ENCODE measurements around the gene SRD5A2.

DNA sequence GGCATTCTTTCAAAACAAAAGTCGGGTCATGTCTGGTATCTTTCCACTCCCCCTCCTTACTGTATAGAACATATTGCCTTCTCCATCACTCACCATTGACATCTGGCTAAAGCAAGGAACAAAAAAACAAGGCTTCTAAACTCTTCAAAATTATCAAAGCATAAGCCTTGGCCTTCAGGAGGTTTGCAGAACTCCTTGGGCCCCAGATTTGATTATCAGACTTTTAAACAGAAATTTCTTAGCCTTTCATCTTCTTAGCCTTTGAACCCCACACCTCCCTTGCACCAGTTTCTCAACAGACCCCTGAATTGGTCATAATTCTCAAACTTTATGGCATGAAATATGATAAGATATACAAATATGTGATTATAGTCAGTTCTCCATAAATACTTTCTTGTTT lies 106.4 kb downstream of the SRD5A2 start:
- TF ChIP-seq, protein P1, sequence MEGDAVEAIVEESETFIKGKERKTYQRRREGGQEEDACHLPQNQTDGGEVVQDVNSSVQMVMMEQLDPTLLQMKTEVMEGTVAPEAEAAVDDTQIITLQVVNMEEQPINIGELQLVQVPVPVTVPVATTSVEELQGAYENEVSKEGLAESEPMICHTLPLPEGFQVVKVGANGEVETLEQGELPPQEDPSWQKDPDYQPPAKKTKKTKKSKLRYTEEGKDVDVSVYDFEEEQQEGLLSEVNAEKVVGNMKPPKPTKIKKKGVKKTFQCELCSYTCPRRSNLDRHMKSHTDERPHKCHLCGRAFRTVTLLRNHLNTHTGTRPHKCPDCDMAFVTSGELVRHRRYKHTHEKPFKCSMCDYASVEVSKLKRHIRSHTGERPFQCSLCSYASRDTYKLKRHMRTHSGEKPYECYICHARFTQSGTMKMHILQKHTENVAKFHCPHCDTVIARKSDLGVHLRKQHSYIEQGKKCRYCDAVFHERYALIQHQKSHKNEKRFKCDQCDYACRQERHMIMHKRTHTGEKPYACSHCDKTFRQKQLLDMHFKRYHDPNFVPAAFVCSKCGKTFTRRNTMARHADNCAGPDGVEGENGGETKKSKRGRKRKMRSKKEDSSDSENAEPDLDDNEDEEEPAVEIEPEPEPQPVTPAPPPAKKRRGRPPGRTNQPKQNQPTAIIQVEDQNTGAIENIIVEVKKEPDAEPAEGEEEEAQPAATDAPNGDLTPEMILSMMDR (IDR thresholded peaks at IDR 0.05 in 2 of 3, conservative IDR thresholded peaks at IDR 0.05 in 1 of 3; ENCODE audit: borderline replicate concordance in 1 of 3, insufficient read depth in 1 of 3, low read depth in 2 of 3, low read length in 2 of 3), result no peak
- TF ChIP-seq EZH2phosphoT487 (IDR thresholded peaks at IDR 0.05; ENCODE audit: borderline replicate concordance) (no peak), POLR2A (IDR thresholded peaks at IDR 0.05; ENCODE audit: borderline replicate concordance, extremely low read depth, insufficient read depth, insufficient read length) (no peak), SP1 (IDR thresholded peaks at IDR 0.05; ENCODE audit: low read depth) (no peak), POLR2AphosphoS5 (IDR thresholded peaks at IDR 0.05; ENCODE audit: low read depth, low read length) (no peak), CEBPB (IDR thresholded peaks at IDR 0.05; ENCODE audit: low read depth) (no peak), EZH2 (IDR thresholded peaks at IDR 0.05) (no peak)
- TF ChIP-seq, protein P2, sequence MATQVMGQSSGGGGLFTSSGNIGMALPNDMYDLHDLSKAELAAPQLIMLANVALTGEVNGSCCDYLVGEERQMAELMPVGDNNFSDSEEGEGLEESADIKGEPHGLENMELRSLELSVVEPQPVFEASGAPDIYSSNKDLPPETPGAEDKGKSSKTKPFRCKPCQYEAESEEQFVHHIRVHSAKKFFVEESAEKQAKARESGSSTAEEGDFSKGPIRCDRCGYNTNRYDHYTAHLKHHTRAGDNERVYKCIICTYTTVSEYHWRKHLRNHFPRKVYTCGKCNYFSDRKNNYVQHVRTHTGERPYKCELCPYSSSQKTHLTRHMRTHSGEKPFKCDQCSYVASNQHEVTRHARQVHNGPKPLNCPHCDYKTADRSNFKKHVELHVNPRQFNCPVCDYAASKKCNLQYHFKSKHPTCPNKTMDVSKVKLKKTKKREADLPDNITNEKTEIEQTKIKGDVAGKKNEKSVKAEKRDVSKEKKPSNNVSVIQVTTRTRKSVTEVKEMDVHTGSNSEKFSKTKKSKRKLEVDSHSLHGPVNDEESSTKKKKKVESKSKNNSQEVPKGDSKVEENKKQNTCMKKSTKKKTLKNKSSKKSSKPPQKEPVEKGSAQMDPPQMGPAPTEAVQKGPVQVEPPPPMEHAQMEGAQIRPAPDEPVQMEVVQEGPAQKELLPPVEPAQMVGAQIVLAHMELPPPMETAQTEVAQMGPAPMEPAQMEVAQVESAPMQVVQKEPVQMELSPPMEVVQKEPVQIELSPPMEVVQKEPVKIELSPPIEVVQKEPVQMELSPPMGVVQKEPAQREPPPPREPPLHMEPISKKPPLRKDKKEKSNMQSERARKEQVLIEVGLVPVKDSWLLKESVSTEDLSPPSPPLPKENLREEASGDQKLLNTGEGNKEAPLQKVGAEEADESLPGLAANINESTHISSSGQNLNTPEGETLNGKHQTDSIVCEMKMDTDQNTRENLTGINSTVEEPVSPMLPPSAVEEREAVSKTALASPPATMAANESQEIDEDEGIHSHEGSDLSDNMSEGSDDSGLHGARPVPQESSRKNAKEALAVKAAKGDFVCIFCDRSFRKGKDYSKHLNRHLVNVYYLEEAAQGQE (IDR thresholded peaks at IDR 0.05; ENCODE audit: low read depth), result no peak

Measured in HCT116 (cell line).